Activated T-cell treated with anti-CD3 and anti-CD28 coated beads, Interleukin-2, amount 50 U/mL, for 1 hour (primary cell): ENCODE measurements around the gene VSTM2B.
"Not testable (repeated sequence)": the region's sequence is repeated elsewhere in the genome, so short reads cannot be mapped to it uniquely, and the experiment has no call there.

Experiments
- DNase-seq: peaks from one replicate; pipeline ENCODE4 v3.0.0-alpha.2; 2020

Gene VSTM2B

DNA sequence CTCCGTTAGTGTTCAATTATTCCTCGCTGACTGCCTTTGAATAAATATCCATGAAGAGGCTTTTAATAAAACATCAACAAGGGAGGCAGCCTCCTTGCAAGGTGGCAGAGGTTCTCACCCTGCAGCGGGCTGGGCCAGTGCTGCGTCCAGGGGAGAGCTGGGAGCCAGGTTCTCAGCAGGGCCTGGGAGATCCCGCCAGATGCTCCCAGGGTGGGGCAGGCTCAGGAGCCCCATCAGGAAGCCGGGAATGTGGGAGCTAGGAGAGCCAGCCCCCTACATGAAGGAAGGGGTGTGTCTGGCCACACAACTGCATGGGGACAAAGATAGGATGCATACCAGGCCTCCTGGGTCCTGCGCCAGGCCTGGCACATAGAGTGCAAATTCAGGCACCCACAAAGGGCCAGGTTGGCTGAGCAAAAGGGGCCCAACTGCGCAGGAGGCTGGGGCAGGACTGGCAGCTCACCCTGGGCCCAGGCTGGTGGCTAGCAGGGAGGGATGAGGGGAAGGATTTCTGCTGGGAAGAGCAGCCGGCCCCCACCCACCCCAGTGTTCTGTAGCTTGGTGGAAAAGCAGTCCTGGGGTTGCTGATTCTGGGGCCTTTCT, 22.8 kb downstream of the VSTM2B start:
- DNase-seq = no peak

DNA sequence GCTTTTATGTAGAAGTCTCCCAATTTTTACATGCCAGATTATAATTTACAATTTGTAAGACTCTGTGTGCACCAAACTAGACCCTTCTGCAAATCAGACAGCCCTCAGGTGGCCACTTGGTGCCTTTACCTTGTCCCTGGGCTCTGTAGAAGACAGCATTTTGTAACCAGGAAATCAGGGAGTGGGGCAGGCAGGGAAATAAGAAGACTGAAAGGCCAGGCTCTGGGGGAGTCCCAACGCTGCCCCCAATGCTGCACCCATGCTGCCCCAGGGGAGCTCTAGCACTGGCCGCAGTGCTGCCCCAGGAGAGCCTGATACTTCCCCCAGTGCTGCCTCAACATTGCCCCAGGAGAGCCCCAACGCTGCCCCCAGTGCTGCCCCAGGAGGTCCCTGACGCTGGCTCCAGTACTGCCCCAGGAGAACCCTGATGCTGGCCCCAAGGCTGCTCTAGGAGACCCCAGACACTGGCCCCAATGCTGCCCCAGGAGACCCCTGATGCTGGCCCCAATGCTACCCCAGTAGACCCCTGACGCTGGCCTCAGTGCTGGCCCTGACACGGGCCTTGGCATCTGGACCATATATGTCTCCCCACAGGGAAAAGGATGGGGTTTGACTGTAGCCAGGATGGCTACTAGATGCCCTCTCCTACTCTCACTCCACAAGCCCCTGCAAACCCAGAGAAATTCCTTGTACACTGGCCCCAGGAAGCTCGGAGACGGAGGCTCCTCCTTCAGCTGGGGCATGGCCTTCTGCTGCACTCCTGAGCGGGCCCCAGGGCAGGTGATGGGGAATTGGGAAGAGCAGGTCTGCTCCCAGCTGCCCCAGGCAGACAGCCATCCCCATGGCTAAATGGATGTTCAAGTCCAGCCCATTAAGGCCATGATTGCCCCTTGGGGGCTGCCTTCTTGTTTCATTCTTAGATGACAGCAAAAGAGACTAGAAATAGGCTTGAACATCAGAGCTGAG, 23.6 kb downstream of the VSTM2B start:
- no peak for DNase-seq

DNA sequence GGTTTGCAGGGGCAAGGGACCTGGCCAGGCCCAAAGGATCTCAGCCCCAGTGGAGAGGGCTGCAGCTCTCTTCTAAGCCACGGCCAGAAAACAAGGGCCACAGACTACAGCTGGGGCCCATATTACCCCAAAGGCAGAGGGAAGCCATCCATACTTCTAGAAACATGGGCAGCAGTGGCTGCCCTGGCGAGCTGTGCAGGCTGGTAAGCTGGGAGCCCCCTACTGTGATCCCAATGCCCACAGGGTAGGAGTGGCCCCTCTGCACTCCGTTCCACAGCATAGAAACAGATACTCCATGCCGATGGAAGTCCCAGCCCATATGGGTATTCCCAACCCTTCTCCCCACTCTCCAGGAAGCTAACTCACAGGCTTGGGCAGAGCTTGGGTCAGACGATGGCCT, 25.1 kb downstream of the VSTM2B start:
- no peak for DNase-seq

DNA sequence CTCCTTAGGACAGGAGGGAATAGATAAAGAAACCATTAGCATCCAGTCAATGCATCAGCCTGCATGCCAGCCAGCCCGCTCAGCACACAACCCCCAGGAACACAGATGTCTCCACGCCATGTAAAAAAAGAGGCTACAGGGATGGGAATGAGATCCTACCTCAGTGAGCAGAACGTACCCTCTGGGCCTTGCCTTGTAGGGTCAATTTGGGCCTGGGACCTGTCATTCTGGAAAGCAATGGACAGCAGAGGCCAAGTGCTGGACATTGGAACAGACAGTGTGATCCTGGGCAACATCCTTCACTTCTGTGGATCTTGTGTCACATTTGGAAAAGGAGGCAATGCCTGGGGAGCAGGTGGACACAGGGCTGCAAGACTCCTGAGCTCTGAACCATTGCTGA, 26.0 kb downstream of the VSTM2B start:
- no peak for DNase-seq

DNA sequence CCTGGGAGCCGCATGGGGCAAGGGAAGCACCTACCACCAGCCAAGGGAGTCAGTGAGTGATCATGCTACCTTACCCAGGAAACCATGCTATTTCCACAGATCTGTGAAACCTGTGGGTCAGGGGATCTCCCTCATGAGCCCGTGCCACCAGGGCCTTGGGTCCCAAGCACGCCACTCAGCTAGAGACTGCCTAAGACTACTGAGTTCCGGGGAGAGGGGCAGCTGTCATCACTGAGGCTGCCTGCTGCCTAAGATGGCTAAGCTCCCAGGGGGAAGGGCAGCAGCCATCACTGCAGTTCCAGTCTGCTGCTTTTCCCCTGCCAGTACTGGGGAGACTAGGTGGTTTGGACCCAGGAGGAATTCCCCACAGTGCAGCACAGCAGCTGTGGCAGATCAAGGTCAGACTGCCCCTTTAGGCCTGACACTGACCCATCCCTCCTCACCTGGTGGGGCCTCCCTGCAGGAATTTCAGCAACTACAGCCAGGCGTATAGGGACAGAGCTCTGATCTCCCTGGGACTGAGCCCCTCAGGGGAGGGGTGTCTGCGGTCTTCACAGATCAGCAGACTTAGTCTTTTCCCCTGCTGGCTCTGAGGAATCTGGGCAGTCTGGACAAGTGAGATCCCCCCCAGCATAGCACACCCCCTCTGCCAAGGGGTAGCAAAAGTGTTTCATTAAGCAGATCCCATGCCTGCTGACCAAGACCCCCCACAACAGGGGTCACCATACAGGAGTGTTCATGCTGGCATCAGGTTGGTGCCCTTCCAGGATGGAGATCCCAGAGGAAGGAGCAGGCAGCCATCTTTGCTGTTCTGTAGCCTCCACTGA, 26.9 kb downstream of the VSTM2B start:
- no peak for DNase-seq

DNA sequence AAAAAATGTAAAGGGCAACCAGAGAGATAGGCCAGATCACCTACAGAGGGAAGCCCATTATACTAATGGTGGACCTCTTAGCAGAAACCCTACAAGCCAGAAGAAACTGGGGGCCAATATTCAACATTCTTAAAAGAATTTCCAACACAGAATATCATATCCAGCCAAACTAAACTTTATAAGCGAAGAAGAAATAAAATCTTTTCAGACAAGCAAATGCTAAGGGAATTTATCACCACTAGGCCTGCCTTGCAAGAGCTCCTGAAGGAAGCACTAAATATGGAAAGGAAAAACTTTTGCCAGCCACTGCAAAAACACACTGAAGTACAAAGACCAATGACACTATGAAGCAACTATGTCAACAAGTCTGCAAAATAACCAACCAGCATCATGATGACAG, 28.4 kb downstream of the VSTM2B start:
- no peak for DNase-seq

DNA sequence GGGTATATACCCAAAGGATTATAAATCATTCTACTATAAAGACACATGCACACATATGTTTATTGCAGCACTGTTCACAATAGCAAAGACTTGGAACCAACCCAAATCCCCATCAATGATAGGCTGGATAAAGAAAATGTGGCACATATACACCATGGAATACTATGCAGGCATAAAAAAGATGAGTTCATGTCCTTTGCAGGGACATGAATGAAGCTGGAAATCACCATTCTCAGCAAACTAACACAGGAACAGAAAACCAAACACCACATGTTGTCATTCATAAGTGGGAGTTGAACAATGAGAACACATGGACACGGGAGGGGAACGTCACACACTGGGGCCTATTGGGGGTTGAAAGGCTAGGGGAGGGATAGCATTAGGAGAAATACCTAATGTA, 33.3 kb downstream of the VSTM2B start:
- DNase-seq = not testable (repeated sequence)

DNA sequence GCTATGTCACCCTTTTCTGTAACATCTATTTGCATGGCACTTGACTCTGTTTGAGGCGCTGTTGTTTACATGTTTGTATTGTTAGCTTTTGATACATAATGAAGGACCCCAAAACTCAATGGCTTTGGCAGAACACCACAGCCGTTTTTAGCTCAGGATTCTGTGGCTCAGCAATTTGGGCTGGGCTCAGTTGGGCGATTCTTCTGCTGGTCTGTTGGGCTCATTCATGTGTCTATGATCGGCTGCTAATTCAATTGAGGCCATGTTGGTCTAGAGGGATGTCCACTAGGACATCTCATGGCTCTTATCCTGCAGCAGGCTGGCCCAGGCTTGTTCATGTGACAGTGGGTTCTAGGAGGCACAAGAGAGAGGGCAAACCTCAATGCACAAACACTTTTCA, 33.9 kb downstream of the VSTM2B start:
- no peak for DNase-seq

DNA sequence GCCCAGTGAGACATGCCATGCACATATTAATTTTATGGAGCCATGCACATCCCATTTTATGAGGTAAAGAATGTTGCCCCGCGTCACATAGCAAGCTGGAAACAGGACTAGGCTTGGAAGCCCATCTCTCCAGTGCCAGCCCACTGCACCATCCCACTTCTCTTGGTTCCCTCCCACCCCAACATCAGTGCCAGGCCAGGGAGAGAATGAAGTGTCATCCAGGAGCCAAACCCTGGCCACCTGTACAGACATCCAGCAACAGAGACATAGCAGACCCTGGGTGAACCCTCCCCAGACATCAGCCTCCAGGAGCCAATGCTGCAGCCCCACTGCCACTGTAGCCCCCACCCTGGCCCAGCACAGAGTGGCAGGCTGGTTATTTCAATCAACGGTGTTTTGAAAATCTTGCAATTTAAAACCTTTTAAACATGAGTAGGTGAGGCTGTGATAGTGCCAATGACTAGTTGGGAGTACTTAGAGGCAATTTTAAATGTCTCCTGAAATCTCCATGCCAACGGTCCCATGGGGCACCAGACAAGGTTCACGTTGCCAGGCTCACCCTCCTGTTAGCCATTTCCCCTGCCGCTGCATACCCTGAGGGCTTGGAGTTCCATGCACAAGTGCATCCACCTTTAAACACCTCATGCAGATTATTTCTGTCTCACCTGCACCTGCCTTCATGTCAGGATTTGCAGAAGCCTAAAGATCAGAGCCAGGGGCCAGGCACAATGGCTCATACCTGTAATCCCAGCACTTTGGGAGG, 34.7 kb downstream of the VSTM2B start:
- no peak for DNase-seq

DNA sequence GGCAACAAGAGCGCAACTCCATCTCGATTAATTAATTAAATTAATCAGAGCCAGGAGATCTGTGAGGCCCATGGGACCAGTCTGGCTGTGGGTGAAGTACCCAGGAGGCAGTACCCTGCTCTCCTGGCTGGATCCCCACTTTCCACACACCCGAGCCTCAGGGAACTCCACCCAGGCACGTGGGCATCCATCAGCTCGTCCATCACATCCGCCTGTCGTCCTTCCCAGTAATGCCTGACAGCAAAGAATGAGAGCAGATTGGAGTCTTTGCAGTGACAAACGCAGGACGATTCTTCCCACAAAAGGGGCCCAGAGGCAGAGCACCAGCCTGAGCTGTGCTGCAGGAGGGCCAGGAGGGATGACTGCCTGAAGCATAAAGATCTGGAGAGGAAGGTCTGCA, 35.8 kb downstream of the VSTM2B start:
- no peak for DNase-seq

DNA sequence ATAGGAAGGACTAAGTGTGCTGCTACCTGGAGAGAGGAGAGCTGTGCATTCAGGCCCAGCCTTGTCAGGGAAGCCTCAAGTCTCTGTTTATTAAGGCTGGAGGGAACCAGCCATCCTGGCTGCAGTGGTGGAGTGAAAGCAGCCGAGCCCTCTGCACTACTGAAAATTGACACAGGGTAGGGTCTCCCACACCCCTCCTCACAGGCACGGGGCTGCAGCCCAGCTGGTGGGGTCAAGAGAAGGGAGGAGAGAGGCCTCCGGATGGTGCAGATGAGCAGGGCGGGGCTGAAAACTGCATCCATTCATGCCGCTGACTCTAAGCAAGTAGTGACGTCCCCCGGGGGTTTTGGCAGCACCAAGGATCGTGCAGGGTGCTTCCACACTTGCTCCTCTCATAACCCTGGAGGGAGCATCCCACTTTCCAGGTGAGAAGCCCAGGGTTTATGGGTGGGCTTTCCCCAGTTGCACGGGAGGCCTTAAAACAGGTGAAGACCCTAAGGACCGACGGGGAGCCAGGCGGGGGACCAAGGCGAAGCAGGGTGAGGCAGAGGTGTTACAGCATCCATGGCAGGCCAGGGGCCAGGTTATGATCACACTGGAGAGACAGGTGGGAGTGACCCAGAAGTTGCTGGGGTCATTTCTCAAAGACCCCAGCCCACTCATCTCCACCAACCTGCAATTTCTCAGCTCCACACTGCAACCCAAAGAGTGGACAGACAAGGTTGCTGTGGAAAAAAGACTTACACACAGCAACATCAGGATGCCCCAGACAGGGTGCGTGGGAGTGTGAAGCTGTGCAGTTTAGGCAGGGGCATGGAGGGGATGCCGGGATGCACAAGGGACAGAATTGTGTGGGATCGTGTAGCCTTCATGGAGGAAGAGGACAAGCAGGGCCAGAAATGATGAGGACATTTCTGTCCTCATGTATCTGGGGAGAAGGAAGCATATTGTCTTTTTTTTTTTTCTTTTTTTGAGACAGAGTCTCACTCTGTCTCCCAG, 36.8 kb downstream of the VSTM2B start:
- DNase-seq = no peak

DNA sequence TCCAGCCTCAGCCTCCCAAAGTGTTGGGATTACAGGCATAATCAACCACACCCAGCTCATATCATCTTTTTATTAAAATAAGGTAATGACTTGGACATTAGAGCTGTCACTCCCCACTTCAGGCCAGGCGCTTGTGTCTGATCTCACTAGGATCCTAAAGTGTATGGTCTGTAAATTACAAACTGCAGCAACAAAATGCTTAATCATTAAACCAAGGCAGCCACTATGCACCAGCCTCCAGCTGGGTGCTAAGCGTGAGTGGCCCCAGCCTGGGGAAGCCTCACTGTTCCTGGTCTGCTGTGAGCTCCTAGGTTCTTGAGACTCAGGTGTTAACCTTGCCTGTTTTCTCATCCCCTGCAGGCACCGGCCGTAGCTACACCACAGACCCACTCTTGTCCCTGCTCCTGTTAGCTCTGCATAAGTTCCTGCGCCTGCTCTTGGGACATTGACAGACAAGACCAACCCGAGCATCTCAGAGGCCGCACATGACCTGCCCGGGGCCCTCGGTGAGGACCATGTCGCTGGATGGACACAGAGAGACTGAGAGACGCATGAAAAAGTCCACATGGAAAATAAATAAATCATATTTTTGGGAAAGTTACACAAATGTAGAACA, 37.8 kb downstream of the VSTM2B start:
- DNase-seq = no peak

DNA sequence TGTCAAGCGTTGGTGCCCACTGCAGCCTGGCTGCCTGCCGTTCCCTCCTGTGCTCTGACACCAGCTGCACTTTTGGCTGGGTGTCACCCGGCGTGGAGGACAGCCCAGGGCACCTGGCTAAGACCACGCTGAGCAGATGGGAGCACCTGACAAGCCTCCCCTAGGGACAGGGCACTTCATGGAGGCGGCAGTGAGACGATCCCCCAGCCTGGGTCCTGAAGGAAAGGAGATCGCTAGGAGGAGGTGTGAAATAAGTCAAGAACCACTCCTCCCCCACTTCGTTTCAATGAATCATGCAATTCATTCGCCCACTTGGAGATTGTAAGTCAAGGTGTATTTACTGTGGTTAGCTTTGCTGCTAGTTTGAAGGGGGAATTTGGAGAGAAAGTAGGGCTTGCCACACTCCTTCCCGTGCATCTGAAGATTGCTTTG, 38.8 kb downstream of the VSTM2B start:
- no peak for DNase-seq

DNA sequence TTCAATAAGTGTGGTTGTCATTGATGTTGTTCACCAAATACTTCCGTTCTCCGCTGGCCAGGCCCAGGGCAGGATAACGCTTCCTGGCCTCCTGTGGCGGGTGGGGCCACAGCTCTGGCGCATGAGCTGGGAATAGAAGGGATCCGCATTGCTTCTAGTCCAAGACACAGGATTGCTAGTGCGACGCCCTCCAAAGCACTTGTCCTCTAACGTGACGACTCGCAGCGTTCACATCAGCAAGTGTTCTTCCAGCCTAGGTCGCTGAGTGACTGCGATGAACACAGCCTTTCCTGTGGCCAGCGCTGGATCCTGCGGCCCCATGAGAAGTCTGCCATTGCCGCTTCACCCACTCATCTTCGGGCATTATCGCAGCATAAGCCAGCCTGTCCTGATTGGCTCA, 39.4 kb downstream of the VSTM2B start:
- DNase-seq = no peak

DNA sequence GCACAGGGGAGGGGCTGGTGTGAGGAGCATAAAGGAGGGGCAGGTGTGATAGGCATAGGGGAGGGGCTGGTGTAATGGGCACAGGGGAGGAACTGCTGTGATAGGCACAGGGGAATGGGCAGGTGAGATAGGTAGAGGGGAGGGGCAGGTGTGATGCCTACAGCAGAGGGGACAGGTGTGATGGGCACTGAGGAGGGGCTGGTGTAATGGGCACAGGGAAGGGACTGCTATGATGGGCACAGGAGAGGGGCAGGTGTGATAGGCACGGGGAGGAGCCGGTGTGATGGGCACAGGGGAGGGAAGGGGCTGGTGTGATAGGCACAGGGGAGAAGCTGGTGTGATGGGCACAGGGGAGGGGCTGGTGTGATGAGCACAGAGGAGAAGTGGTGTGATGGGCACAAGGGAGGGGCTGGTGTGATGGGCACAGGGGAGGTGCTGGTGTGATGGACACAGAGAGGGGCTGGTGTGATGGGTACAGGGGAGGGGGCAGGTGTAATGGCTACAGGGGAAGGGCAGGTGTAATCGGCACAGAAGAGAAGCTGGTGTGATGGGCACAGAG, 40.8 kb downstream of the VSTM2B start:
- DNase-seq = no peak

DNA sequence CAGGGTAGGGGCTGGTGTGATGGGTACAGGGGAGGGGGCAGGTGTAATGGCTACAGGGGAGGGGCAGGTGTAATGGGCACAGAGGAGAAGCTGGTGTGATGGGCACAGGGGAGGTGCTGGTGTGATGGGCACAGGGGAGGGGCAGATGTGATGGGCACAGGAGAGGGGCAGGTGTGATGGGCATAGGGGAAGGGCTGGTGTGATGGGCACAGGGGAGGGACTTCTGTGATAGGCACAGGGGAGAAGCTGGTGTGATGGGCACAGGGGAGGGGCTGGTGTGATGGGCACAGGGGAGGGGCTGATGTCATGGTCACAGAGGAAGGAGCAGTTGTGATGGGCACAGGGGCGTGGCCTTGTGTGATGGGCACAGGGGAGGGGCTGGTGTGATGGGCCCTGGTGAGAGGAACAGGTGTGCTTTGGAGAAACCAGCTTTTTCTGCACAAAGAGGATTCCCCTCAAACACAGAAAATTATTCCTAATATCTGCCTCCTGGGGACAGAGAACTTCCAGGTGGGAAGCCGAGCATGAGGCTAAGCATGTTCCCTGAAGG, 41.6 kb downstream of the VSTM2B start:
- no peak for DNase-seq

DNA sequence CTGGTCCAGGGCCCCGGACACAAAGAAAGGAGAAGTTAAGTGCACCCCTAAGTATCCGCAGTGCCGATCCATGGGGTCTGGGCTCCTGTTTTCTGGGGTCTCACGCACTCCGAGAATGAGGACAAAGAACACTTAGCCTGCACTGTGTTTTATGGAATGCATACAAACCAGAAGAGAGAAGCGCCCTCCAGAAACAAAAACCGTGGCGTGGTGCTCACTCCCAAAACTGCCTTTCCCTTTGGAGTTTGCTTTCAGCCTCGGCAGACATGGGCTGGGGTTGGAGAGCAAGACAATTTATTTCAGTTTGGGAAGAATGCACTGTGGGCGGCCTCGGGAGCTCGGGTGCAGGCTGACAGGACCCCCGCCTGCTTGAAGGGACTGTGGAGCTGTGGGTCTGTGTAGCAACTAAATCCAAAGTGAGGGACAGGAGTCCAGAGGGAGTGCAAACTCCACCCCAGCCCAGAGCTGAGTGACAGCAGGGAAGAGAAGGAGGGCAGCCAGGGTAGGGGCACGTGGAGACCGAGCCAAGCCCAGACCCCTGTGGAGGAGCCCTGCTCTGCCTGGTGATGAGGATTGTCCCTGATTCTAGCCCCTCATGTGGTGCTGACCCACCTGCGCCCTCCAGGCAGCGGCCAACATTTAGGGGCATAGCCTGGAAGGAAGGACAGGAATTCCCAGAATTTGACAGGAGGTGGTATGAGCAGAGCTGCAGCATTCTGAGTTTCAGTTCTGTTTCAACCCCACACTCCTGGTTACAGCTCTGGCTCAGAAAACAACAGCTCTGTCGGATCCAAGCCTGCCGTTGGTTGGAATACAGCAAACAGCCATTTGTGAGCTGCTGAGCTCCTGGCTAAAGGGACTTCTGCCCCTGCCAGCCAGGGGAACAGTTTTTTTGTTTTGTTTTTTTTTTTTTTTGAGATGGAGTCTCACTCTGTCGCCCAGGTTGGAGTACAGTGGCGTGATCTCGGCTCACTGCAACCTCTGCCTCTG, 42.5 kb downstream of the VSTM2B start:
- DNase-seq = no peak

DNA sequence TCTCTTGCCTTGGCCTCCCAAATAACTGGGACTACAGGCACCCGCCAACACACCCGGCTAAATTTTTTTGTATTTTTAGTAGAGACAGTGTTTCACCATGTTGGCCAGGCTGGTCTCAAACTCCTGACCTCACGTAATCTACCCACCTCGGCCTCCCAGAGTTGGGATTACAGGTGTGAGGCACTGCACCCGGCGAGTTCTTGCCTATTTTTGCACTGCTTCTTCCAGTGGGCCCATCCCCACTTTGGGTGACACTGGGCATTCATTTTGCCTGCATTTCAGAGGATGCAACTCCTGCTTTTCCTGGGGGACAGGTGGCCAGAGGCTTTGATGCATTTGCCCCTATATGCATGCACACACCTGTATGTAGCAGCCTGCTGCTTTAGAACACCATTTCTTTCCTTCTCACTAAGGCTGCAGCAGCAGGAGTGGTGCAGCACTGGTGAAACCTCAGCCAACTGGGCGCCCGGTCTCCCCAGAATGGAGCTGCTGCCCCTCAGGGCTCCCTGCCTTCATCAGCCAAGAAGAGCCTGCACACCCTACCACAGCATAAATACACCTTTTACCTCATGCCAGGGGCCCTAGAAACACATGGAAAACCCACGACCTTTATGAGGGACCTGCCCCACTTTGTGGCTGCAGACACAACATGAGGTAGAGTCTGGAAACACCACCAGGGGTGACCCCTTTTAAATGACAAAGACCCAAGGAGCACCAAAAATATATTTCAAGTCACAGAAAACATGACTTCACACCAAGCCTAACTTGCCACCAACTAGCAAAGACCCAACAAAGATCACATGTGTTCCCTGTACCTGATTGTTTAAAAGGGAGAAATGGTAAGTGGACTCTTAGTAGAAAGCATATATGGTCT, 43.5 kb downstream of the VSTM2B start:
- no peak for DNase-seq
